ENCODE results near the gene DNAI4. TPM values are rescaled to one million over a fixed set of nuclear protein-coding genes. Genes with fewer than 3 reads are reported as not detected.
"Not testable (repeated sequence)": the region's sequence is repeated elsewhere in the genome, so short reads cannot be mapped to it uniquely, and the experiment has no call there.

DNAI4 gene
- total and polyA plus RNA-seq, 9 of the 15 experiments (the other 6 are each of a cell fraction or from before 2014, with no cell fraction given): 0.57 to 4.8 (median 2.6) TPM; not detected in 1

DNA sequence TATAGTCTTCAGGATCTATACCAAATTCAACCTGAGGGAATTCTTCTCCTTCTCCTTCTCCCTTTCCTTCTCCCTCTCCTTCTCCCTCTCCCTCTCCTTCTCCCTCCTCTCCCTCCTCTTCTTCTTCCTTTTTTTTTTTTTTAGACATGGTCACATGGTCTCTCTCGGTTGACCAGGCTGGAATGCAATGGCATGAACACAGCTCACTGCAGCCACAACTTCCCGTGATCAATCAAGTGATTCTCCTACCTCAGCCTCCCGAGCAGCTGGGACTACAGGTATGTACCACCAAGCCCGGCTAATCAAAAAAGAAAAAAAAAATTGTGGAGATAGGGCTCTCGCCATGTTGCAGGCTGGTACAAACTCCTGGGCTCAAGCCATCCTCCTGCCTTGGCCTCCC, 51.5 kb downstream of the DNAI4 start (continued):
- TF ChIP-seq, protein P1, sequence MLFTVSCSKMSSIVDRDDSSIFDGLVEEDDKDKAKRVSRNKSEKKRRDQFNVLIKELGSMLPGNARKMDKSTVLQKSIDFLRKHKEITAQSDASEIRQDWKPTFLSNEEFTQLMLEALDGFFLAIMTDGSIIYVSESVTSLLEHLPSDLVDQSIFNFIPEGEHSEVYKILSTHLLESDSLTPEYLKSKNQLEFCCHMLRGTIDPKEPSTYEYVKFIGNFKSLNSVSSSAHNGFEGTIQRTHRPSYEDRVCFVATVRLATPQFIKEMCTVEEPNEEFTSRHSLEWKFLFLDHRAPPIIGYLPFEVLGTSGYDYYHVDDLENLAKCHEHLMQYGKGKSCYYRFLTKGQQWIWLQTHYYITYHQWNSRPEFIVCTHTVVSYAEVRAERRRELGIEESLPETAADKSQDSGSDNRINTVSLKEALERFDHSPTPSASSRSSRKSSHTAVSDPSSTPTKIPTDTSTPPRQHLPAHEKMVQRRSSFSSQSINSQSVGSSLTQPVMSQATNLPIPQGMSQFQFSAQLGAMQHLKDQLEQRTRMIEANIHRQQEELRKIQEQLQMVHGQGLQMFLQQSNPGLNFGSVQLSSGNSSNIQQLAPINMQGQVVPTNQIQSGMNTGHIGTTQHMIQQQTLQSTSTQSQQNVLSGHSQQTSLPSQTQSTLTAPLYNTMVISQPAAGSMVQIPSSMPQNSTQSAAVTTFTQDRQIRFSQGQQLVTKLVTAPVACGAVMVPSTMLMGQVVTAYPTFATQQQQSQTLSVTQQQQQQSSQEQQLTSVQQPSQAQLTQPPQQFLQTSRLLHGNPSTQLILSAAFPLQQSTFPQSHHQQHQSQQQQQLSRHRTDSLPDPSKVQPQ (CRISPR knock-in tag; IDR thresholded peaks at IDR 0.05; ENCODE audit: borderline replicate concordance): no peak
- TF ChIP-seq, protein P2, sequence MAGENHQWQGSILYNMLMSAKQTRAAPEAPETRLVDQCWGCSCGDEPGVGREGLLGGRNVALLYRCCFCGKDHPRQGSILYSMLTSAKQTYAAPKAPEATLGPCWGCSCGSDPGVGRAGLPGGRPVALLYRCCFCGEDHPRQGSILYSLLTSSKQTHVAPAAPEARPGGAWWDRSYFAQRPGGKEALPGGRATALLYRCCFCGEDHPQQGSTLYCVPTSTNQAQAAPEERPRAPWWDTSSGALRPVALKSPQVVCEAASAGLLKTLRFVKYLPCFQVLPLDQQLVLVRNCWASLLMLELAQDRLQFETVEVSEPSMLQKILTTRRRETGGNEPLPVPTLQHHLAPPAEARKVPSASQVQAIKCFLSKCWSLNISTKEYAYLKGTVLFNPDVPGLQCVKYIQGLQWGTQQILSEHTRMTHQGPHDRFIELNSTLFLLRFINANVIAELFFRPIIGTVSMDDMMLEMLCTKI (IDR thresholded peaks at IDR 0.05; ENCODE audit: partially characterized antibody): no peak

DNA sequence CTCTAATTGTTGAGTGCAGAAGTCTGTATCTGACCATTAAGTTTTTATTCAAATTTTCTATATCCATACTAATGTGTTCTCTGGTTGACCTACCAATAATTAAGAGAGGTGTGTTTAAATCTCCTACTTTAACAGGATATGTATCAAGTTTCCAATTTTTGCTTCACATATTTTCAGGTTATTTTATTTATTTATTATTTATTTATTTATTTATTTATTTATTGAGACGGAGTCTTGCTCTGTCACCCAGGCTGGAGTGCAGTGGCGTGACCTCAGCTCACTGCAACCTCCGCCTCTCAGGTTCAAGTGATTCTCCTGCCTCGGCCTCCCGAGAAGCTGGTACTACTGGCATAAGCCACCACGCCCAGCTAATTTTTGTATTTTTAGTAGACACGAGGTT, 52.6 kb downstream of the DNAI4 start:
- H4K20me1 ChIP-seq (replicated peaks; ENCODE audit: control insufficient read depth, insufficient read depth, low read length); H3K9me3 ChIP-seq (replicated peaks; ENCODE audit: control insufficient read depth, insufficient read depth, low read depth, low read length); H2AFZ ChIP-seq (ENCODE audit: low read depth, low read length); H3K9me1 ChIP-seq (ENCODE audit: control insufficient read depth, insufficient read depth, low read length); H3K36me3 ChIP-seq (ENCODE audit: control insufficient read depth, insufficient read depth, low read length); H3K9ac ChIP-seq (ENCODE audit: insufficient read depth in 1 of 2, low read depth in 2 of 2, low read length in 2 of 2); FAIRE-seq; BruUV-seq (replicated peaks); POLR2A ChIA-PET; H3K27me3 ChIP-seq (ENCODE audit: control insufficient read depth in 2 of 2, insufficient read depth in 2 of 2, low read length in 2 of 2); intact Hi-C loops (cut with micrococcal nuclease); H3K79me2 ChIP-seq (ENCODE audit: control insufficient read depth, insufficient read depth, low read length); H3K4me1 ChIP-seq (replicated peaks in 1 of 2; ENCODE audit: control insufficient read depth in 2 of 2, insufficient read depth in 2 of 2, low read length in 2 of 2); CTCF ChIA-PET (ENCODE audit: low intra/inter-chr PET ratio); ATAC-seq; H3K4me2 ChIP-seq (ENCODE audit: insufficient read depth, low read length); H3K4me3 ChIP-seq; in situ Hi-C loops (cut with MboI); H3K27ac ChIP-seq (ENCODE audit: extremely low read depth, low read depth, low read length); DNase-seq (ENCODE audit: extremely low read depth in 1 of 4, low spot score in 3 of 4): not testable (repeated sequence)
- 54% methylated on average over 6 of the region's 7 CpGs for WGBS (ENCODE audit: insufficient coverage, low coverage, missing lambda C conversion rate)
